ENCODE results near the gene TMEM35B. TPM values are rescaled to one million over a fixed set of nuclear protein-coding genes. Genes with fewer than 3 reads are reported as not detected.

Gene TMEM35B
- total RNA-seq, 1 experiment from 2014 or later = 10.9 TPM

- ChIA-PET CTCF (no interaction called here), POLR2A (ENCODE audit: unreplicated experiment) (interaction anchor here (0.5 to 0.6 kb wide), 2 partner anchors 8 to 47 kb away, joined by 3 to 4 read pairs; partner anchors contain the start of gene ZMYM1)
- Histone ChIP-seq H3K27me3 (ENCODE audit: low read length) (no peaks in the 10 kb centered on the region), H3K9ac (ENCODE audit: low read length) (peak overlapping the region; percentile 94; the same call in 1 of the 2 replicates), H2AFZ (ENCODE audit: low read length) (peak overlapping the region; percentile 65; the same call in 1 of the 2 replicates), H4K20me1 (ENCODE audit: low read length) (no peaks in the 10 kb centered on the region), H3K36me3 (ENCODE audit: low read depth, low read length) (no peaks in the 10 kb centered on the region), H3K4me2 (ENCODE audit: low read length) (peak overlapping the region; percentile 56), H3K27ac (ENCODE audit: low read length) (no peak overlapping the region), H3F3A (ENCODE audit: low read length, unreplicated experiment) (no peaks in the 10 kb centered on the region), H3K4me3 (ENCODE audit: low read length) (peak overlapping the region; percentile 45), H3K4me1 (ENCODE audit: insufficient read depth, low read length) (peaks cover 15% of the 10 kb centered on the region), H3K9me3 (ENCODE audit: low read length) (no peaks in the 10 kb centered on the region), H3K79me2 (ENCODE audit: low read length) (peaks cover 20% of the 10 kb centered on the region), H3K9me2 (replicated peaks; ENCODE audit: low read length) (no peaks in the 10 kb centered on the region)
- no peak for DNase-seq
- intact Hi-C loops (cut with micrococcal nuclease) = loop anchor here (2.0 to 10.0 kb wide), 3 partner anchors 45 to 232 kb away; partner anchors contain the start of genes SFPQ, ZMYM1 and ZMYM4
- TF ChIP-seq EZH2phosphoT487 (IDR thresholded peaks at IDR 0.05; ENCODE audit: borderline replicate concordance, low read length) (no peak), CTCF (conservative IDR thresholded peaks at IDR 0.05; ENCODE audit: low read depth, low read length) (no peak), EZH2 (IDR thresholded peaks at IDR 0.05; ENCODE audit: low read length, unreplicated experiment) (no peak)
- ATAC-seq = no peak
- TSS peak; percentile 50 for BruUV-seq (replicated peaks)
These were observed 47.2 kb upstream of the TMEM35B start for GRCh38 chr1:35032384-35032739.

DNA sequence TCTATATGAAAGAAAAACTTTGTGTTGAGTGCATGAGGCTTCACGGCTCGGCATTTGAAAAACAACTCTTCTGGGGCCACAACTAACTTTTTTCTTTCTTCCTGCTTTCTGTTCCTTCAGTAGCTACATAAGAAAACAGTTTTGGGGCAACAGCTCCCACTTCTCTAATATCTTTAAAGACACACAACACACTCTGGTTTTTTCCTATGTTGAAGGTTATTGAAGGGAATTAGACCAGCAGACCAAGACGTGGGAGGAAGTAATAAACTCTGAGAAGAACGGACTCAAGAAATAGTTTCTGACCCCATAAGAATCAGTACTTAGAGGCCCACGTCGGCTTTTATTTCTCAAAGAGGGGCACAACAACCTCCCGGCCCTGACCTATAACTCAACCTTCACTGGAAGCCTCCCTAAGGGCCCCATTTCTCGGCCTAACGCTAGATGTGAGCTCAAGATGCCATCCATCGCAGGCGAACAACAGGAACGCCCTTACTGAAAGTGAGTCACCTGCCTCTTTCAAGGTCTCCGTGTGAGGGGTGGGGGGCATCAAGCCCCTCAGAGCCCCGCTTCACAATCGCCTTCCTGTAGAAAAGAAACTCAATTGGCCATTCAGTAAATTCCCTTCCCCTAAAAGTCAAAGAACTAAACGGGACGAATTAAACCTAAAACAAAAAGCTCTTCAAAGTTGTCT, 45.8 kb upstream of the TMEM35B start:
- Histone ChIP-seq H2AFZ (ENCODE audit: low read length) (peak overlapping the region; percentile 99), H3K27ac (ENCODE audit: low read length) (peak overlapping the region; percentile 95), H3K4me3 (ENCODE audit: low read length) (peak overlapping the region; percentile 98), H3F3A (ENCODE audit: low read length, unreplicated experiment) (no peaks in the 10 kb centered on the region), H3K27me3 (ENCODE audit: low read length) (no peaks in the 10 kb centered on the region), H3K9ac (ENCODE audit: low read length) (peak overlapping the region; percentile 94), H3K4me1 (ENCODE audit: insufficient read depth, low read length) (peaks cover 15% of the 10 kb centered on the region), H3K4me2 (ENCODE audit: low read length) (peak overlapping the region; percentile 96), H3K9me3 (ENCODE audit: low read length) (no peaks in the 10 kb centered on the region), H4K20me1 (ENCODE audit: low read length) (no peaks in the 10 kb centered on the region), H3K79me2 (ENCODE audit: low read length) (peaks cover 20% of the 10 kb centered on the region), H3K9me2 (replicated peaks; ENCODE audit: low read length) (no peaks in the 10 kb centered on the region), H3K36me3 (ENCODE audit: low read depth, low read length) (no peaks in the 10 kb centered on the region)
- BruUV-seq (replicated peaks) = TSS peak; percentile 88
- ChIA-PET POLR2A (ENCODE audit: unreplicated experiment) (no interaction called here), CTCF (interaction anchor here (0.6 kb wide), 2 partner anchors 14 to 171 kb away, joined by 3 read pairs; no protein-coding TSS in a partner anchor)
- DNase-seq = peak; percentile 38
- TF ChIP-seq EZH2 (IDR thresholded peaks at IDR 0.05; ENCODE audit: low read length, unreplicated experiment) (no peak), EZH2phosphoT487 (IDR thresholded peaks at IDR 0.05; ENCODE audit: borderline replicate concordance, low read length) (no peak), CTCF (conservative IDR thresholded peaks at IDR 0.05; ENCODE audit: low read depth, low read length) (no peak)
- intact Hi-C loops (cut with micrococcal nuclease) = loop anchor here (2.0 to 10.0 kb wide), 3 partner anchors 46 to 234 kb away; partner anchors contain the start of genes ZMYM1 and ZMYM4
- peak; percentile 45 for ATAC-seq

GRCh38 chr1:35030338-35030737, 45.2 kb upstream of the TMEM35B start:
- peak overlapping the region; percentile 99 for H2AFZ ChIP-seq (ENCODE audit: low read length)
- no peaks in the 10 kb centered on the region for H3F3A ChIP-seq (ENCODE audit: low read length, unreplicated experiment)
- no peaks in the 10 kb centered on the region for H3K36me3 ChIP-seq (ENCODE audit: low read depth, low read length)
- POLR2A ChIA-PET (ENCODE audit: unreplicated experiment) = no interaction called here
- H3K4me3 ChIP-seq (ENCODE audit: low read length) = peak overlapping the region; percentile 98
- no TSS peak for BruUV-seq (replicated peaks)
- H3K4me1 ChIP-seq (ENCODE audit: insufficient read depth, low read length) = peaks cover 15% of the 10 kb centered on the region
- no peaks in the 10 kb centered on the region for H4K20me1 ChIP-seq (ENCODE audit: low read length)
- TF ChIP-seq EZH2 (IDR thresholded peaks at IDR 0.05; ENCODE audit: low read length, unreplicated experiment) = no peak
- no peak for TF ChIP-seq CTCF (conservative IDR thresholded peaks at IDR 0.05; ENCODE audit: low read depth, low read length)
- no peak for TF ChIP-seq EZH2phosphoT487 (IDR thresholded peaks at IDR 0.05; ENCODE audit: borderline replicate concordance, low read length)
- peak overlapping the region; percentile 96 for H3K4me2 ChIP-seq (ENCODE audit: low read length)
- peak overlapping the region; percentile 94 for H3K9ac ChIP-seq (ENCODE audit: low read length)
- CTCF ChIA-PET = interaction anchor here (0.6 kb wide), 1 partner anchor 170 kb away, joined by 3 read pairs; no protein-coding TSS in a partner anchor
- H3K9me3 ChIP-seq (ENCODE audit: low read length) = no peaks in the 10 kb centered on the region
- intact Hi-C loops (cut with micrococcal nuclease) = loop anchor here (2.0 to 10.0 kb wide), 3 partner anchors 47 to 234 kb away; partner anchors contain the start of genes ZMYM1 and ZMYM4
- peaks cover 20% of the 10 kb centered on the region for H3K79me2 ChIP-seq (ENCODE audit: low read length)
- no peaks in the 10 kb centered on the region for H3K9me2 ChIP-seq (replicated peaks; ENCODE audit: low read length)
- ATAC-seq (no peak), DNase-seq (no peak)
- no peak overlapping the region for H3K27ac ChIP-seq (ENCODE audit: low read length)
- no peaks in the 10 kb centered on the region for H3K27me3 ChIP-seq (ENCODE audit: low read length)

All from PC-3 (cell line).